HG03196 (cell line): ENCODE data around the gene C19orf47.
"Not testable (repeated sequence)": the region's sequence is repeated elsewhere in the genome, so short reads cannot be mapped to it uniquely, and the experiment has no call there.

Experiments used
- ATAC-seq: cut with Tn5 transposase; IDR thresholded peaks from one replicate; pipeline ENCODE4 v1.9.1; 2021; ENCODE audit not compliant: unreplicated experiment

Gene C19orf47

DNA sequence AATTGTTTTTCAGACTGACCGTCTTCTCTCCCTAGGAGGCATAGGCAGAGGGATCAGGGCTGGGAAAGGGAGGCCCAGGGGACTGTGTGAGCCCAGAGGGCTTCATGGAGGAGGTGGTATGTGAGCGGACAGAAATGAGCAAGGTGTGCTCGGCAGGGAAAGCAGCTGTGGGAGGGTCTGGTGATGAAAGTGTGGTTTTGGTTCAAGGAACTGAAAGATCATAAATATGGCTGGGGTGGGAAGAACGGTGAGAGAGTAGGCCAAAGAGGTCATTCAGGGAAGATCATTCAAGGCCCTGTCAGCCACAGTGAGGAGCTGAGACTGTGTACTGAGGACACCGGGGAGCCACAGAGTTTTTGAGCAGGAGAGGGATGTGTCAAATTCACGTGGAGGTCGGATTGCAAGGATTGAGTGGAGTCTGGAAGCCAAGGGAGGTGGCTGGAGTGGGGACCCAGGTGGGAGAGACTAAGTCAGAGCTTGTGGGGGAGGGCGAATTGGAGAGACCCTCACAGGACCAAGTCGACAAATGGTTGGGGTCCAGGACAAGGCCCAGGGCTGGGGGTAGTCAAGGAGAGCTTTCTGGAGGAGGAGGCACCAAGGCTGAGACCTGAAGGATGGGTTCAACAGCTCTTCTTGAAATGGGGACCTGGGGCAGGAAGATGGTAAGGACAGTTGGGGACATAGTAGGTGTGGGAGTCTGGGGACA lies 7.9 kb upstream of the C19orf47 start:
- ATAC-seq, result no peak

DNA sequence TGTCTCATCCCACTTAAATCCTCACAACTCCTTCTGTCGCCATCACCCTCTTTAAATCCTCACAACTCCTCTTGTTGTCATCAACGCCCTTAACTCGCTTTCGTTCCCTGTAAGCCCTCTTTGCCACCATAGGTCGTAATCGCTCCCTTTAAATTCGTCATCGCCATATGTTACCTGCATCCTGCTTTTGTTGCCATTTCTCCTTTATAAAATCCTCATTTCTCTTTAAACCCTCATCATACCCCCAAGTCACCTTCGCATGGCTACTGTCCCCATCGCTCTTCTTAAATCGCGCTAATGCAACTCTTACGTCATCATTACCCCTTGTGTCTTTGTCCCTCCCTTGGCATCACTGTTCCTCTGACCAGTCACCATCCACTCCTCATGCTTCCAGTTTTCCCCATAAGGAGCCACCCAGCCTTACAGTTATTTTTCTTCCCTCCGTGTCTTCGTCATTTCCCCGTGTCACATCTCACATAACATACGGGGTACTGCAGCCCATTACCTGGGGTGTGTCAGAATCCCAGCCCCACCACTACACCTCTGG lies 837 bp upstream of the C19orf47 start:
- ATAC-seq, result no peak

DNA sequence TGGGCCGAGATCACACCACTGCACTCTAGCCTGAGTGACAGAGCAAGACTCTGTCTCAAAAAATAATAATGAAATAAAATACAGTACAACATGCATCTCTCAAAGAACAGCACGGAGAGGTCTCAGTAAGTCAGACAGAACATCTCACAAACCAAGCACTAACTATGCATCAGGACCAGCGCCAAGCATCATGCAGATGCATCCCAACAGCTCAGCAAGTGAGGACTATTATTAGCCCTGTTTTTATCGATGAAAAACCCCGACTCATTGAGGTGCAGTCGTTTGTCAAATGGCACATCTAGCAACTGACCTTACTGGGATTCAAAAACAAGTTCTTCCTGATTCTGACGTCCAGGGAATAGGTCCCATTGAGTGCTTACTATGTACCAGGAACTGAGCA lies 3.8 kb downstream of the C19orf47 start:
- ATAC-seq, result no peak

DNA sequence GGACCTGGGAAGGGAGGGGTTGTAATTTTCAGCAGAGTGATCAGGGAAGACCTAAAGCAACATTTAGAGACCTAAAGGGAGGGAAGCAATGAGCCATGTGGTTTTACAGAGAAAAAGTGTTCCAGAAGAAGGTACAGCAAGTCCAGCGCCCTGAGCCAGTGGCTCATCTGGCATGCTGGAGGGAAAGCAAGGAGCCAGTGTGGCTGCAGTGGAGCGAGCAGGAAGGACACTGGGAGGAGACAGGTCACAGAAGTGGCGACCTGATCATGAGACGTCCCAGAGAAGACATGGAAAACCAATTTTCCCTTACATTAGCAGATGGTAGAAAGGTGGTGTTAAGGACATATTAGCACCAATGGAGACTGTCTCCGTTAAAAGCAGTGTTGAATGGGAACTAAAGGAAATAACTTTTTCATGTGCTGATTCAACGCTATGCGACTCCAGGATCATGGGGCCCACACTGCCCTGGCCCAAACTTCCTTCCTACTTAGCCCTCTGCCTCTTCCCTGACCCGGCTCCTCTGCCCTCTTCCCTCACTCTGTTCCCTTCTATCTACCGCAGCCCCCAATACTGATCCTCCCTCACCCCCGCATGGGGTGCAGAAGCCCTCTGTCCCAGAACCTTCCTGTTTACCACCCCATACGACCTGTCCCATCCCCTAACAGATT lies 5.4 kb downstream of the C19orf47 start:
- ATAC-seq, result no peak

DNA sequence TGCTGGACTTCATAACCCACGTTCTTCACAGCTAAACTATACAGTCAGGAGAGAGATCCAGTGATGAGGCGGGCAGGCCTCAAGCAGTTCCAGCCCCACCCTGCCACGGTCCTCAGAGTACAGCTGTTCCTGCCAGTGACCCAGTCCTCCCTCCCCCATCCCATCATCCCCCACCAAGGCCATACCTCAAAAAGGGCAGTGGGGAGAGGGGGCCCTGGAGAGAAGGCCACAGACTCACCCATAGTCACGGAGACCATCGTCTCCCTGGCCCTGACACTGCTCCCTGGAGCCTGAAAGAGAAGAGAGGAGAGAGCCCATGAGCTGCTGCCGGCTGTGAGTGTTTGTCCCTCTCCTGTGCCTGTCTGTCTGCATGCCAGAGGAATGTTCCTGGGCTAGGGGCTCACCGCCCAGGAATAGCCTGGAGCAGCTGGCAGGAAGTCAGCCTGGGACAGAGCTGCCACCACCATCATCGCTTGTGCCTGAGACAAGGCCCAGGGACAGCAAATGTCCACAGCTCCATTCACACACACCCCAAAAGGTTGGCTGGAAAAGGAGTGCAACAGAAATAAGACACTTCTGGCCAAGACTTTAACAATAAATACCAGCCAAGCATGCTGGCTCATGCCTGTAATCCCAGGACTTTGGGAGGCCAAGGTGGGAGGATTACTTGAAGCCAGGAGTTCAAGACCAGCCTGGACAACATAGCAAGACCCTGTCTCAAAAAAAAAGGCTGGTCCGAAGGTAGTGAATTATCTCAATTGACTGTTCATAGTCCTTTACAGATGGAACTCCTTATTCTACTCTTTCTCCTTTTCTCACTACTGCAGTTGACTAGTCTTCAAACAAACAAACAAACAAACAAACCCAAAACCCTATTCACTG lies 6.4 kb downstream of the C19orf47 start:
- no peak for ATAC-seq

DNA sequence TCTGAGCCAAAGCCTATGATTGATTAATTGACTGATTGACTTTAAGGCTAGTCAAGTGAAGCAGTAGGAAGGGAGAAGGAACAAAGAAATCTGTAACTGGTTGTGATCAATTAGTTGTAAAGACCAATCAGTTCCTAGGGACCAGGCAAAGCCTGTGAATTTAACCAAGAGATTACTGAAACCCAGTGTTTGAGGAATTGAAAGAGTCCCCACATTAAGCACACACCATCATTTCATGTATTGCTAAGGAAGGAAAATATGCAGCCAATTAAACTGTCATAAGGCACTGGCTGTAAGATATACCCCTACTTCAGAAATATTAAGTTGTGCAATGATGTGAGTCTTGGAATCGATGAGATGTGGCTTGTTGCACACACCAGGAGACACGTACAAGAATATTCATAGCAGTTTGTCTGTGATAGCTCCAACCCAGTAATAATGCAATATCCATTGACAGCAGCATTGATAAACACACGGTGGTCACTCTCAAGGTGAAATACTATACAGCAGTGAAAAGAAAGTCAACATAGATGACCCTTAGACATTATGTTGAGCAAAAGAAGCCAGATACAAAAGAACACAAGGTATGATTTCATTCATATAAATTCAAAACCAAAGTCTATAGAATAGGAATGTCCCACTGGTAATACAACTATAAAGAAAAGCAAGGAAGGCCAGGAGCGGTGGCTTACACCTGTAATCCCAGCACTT lies 9.0 kb downstream of the C19orf47 start:
- no peak for ATAC-seq

DNA sequence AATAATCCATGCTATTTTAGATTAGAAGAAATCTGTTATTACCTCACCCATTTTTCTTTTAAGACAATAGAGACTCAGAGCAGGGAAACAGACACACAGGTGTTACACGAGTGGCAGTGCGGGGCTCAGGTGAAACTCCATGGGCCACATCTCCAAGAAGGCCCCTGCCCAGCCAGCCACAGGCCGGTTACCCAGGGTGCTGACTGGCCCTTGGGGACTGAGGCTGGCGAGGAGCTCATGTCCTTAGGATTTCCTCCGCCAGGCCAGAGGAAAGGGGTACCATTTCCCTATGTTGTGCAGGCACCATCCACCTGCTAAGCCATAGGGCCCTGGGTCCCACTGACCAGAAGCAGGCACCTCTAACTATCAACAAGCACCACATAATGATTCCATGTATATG lies 10.6 kb downstream of the C19orf47 start:
- no peak for ATAC-seq

DNA sequence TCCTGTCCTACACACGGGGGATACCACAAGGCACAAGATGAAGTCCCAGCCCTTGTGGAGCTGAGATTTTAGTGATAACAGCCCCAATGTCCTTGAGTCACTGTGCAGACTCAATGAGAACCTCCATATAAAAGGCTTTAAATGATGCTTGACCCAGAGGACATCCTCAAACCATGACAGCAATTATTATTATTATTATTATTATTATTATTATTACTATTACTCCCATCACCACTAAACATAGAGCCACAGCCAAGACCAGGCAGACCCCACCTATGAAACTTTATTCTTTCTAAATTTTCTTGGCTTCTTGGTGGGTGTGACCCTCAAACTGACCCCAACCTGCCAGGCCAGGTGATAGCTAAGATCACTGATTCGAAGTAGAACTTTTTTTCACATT lies 11.1 kb downstream of the C19orf47 start:
- ATAC-seq, result no peak

DNA sequence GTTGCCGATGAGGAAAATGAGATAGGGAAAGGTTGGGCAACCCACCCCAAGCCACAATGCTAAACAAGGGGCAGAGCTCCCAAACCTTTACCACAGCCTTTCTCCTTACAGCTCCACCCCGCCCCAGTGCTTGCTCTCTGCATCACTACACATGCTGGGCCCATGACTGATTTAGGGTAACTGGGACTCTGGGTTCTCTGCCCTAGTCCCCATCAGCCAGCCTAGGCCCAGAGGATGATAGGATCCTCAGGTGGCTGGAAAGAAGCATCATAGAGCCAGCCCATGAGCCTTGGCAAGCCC lies 11.6 kb downstream of the C19orf47 start:
- ATAC-seq, result no peak

DNA sequence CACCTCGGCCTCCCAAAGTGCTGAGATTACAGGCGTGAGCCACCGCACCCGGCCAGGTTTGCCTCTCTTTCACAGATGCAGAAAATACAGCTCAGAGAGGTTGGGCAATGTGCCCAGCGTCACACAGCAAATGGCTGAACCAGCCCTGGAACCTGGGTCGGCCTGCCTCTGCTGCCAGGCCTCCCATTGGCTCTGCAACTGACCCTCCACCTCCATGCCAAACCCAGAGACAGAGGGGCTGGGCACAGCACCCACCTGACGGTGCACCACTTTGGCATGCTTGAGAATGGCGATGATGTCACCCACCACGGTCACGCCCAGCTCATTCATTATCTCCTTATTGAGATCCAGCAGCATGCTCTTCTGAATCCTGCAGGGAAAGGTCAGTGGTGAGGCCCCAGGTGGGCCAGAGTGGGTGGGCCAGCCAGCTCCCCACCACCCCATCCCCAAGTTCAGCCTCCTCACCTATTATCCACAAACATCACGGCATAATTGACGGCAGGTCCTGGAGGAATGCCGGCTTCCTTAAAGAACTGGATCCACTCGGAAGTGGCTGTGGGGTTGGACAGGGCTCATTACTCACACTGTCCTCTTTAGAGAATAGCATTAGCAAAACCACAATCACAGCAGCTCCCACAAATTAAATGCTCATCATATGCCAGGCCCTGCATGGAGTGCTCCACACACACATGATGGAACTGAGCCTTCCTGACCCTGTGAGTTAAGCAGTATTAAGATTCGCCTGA lies 12.2 kb downstream of the C19orf47 start:
- no peak for ATAC-seq

DNA sequence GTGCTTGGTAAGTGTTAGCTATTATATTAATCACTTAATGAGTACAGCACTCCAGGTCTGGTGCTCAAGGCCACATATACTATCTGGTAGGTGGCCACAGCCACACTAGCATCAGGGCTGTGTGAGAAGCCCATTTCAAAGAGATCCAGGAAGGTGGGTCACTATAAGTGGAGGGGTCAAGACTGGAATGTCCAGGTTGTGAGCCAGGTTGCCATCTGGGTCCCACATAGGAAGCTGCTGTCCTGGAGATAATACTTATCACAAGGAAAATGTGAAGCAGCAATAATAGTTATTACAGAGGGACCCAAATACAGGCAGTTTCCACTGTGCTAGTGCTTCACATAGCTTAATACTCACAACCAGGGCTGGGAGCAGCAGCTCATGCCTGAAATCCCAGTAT lies 13.1 kb downstream of the C19orf47 start:
- no peak for ATAC-seq

DNA sequence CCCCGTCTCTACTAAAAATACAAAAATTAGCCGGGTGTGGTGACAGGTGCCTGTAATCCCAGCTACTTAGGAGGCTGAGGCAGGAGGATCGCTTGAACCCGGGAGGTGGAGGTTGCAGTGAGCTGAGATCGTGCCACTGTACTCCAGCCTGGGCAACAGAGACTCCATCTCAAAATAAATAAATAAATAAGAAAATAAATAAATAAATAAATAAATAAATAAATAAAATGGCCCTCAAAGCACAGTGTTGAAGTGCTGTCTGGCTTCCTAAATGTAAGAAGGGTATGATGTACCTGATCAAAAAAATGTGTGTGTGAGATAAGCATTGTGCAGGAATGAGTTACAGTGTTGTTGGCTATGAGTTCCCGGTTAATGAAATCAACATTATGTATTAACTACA lies 15.1 kb downstream of the C19orf47 start:
- not testable (repeated sequence) for ATAC-seq

DNA sequence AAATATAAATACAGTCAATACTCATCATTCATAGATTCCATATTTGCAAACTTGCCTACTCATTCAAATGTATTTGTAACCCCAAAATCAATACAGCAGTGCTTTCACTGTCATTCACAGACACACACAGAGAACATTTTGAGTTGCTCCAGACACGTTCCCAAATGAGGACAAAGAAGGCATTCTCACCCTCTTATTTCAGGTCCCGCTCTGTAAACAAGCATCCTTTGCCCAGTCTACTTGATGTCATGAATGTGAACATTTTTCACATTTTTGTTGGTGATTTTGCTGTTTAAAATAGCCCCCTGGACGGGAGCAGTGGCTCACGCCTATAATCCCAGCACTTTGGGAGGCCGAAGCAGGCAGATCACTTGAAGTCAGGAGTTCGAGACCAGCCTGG lies 15.5 kb downstream of the C19orf47 start:
- ATAC-seq, result no peak

DNA sequence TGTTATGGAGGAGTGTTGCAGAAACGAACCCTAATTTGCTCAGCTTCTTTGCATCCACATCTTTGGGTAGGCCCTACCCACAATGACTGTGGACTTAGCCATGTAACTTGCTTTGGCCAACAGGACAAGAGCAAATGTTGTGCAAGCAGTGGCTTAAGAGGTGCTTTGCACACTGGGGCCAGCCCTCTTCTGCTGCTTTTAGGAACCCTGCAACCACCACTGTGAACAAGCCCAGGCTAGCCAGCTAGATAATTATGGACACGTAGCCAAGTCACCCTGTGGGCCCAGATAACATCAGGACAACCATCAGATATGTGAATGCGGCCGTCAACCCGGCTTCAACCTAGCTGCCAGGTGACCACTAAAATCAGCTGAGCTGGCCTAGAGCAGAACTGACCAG lies 17.1 kb downstream of the C19orf47 start:
- no peak for ATAC-seq

DNA sequence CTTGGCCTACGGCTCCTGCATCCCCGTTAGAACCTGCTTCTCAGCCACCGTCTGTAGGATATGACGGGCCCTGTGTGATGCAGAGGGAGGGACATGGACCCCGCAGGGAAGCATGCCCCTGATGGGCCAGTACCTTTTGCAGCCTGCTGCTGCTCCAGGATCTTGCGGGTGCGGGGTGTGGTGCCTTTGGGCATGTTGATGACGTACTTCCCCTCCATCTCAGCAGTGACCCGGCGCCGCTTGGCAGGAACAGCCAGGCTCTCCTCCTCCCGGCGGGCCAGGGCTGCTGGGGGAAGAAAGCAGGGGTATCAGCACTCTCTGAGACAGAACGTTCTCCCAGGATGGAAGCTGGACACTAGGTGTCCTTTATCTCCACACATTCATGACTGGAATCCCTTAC lies 22.0 kb downstream of the C19orf47 start:
- ATAC-seq, result no peak

DNA sequence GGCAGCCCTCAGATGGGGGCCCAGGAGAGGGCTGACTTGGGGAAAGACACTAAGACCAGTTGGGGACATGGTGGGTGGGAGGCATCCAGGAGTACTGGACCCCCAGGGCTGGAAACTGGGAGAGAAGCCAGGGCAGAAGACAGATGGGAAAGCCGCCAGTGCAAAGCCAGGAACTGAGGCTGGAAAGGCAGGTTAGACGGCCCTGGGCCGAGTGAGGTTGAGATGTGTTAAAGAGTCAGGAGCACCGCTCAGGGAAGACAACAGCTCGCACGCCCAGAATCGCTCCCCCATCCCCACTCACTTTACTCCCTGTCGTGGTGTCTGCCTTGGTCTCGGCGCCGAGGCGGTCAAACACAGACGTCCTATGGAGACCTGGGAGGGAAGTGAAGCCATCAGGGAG lies 24.5 kb downstream of the C19orf47 start:
- ATAC-seq, result no peak

DNA sequence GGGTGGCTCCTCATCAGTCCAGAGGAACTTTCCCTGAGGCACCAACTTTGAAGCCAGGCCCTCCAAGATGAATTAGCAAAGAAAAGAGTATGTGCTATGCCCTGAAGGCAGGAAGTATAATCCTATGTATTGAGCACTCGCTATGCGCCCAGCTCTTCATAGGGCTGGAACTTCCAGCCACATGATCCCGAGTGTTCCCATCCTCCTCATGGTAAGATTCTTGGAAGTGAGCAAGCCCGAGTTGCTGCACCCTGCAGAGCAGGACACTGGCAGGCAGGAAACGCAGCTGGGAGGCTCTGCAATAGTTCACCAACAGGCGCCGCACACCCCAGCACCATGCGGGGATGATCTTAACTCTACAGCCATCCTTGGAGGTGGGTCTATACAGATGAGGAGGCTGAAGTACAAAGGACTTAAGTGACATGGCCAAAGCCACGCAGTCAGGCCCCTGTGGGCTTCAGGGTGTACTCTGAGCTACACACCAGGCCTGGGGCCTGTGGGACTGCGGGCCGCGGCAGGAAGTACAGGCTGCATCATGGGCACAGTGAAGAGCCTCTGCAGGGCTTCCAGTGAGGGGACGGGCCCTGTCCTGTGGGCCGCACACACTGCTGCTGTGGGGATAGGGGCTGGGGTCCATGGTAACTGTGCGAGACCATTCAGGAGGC lies 25.1 kb downstream of the C19orf47 start:
- ATAC-seq, result no peak

DNA sequence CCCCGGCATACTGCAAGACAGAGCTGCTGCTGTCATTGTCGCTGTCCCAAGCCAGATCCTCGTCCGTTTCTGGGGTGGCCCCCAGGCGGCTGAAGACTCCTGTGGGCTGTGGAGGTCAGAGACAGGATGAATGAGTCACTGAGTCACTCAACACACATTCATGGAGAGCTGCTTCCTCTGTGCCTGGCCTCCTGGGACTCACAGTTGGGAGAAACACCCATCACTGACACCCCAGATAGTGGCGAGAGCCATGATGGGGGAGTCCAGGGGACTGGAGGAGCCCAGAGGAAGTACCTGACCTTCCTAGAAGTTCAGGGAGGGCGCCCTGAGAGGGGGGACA lies 26.0 kb downstream of the C19orf47 start:
- no peak for ATAC-seq

DNA sequence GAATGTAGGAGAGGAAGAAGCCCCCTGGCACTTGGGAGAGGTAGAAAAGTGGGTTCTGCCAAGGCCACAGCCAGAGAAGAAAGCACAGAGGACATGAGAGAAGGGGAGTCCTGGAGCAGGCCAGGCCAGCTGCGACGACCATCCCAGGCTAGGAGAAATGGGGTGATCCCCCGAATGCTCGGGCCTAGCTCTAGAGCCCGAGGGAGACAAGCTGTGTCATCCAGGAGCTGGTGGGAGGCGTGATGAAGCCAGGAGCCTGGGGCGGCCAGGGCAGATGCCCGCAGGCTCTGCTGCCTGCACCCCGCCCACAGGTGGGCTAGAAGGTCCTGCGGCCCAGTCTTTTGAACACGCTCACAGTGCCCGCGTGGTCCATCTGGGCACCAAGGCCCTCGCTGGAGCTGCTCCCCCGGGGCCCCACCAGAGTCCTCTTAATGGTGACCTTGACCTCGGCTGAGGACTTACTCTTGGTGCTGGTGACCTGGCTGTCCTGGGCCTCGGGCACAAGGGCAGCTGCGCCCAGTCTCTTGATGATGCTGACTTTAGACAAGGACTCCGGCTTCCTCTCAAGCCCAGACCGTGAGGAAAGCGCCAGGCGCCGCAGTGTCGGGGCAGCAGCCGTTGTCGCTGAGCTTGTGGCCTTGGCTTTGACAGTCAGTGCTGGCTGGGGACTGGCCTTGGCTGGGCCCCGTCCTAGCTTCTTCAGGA lies 26.5 kb downstream of the C19orf47 start:
- ATAC-seq, result no peak

DNA sequence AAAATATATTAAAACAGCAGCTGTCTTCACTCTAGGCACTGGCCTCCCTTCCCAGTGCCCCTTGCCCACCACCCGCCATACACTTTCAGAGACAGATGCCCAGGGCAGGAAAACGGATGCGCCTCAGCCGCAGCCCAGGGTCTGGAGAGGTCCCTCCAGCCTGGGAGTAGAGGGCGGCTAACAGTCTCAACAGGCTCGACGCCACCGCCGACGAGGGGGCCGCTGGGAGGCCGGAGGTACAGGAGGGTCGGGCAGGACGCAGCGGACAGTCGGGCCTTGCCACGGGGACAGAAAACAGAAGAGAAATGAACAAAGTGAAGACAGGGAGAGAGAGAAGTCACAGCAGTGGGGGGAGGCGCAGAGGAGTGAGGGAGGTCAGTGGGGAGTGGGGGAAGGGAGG lies 27.1 kb downstream of the C19orf47 start:
- no peak for ATAC-seq
